GM04504 (cell line): ENCODE measurements around the gene TNRC6A.
A peak's percentile ranks its signal among the peaks of the same experiment; 100 is the strongest.
"Not testable (repeated sequence)": the region's sequence is repeated elsewhere in the genome, so short reads cannot be mapped to it uniquely, and the experiment has no call there.

Source experiments
- DNase-seq: peaks from one replicate; pipeline ENCODE4 v3.0.0-alpha.2; 2012; ENCODE audit warnings: low read depth

Gene TNRC6A

DNA sequence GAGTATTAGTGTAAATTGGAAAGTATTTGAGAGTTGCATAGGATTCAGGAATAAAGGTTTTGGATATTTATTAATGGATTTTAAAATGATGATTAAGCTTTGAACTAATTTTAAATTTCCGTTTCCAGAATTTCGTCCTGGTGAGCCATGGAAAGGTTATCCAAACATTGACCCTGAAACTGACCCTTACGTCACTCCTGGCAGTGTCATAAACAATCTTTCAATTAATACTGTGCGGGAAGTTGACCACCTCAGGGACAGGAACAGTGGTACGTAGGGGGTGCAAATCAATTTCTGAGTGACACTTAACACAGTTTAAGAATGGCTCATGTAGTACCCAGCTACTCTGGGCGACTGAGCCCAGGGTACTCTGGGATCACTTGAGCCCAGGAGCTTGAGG lies 87.2 kb downstream of the TNRC6A start:
- DNase-seq, result no peak

DNA sequence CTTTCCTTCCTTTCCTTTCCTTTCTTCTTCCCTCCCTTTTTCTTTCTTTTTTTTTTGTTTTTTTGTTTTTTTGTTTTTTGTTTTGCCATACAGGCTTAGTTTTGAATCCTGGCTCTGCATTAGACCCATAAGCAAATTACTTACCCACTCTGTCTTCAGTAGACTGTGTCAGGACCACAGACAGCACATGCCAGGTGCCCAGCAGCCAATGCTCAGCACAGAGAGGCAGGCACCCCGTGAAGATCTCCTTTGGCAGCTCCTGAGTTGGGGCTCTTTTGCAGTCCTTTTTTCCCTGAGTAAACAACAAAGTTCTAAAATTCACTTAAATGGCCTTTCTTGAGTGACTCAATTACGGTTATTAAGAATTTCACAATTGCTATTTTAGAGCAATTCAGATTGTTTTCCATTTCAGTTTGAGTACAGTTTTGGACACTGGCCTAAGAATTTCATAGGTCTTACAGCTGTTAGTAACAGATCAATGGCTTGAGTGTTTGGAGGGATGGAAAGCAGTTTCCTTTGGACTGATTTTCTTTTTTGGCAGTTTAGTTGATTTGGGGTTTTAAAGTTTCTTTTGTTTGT lies 90.1 kb downstream of the TNRC6A start:
- DNase-seq, result no peak

- DNase-seq, result no peak
Observed at GRCh38 chr16:24820522-24820921, 91.1 kb downstream of the TNRC6A start.

DNA sequence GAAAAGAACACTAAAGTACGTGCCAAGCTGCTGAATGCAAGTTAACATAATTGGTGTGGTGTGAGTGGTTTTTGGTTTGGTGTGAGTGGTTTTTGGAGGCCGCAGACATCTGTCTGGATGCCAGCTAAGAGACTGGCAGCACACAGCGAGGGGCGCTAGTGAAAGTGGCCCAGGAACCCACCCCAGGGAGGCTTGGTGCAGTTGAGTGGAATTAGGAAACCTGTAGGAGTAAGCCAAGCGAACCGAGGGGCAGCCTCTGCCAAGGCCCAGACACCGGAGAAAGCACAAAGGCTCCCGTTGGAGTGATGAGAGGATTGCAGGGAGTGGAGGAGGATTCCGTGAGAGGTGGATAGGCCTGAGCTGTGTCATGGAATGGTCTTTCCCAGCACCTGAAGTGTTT lies 91.7 kb downstream of the TNRC6A start:
- no peak for DNase-seq

- no peak for DNase-seq
Observed at GRCh38 chr16:24822542-24822941, 93.1 kb downstream of the TNRC6A start.

DNA sequence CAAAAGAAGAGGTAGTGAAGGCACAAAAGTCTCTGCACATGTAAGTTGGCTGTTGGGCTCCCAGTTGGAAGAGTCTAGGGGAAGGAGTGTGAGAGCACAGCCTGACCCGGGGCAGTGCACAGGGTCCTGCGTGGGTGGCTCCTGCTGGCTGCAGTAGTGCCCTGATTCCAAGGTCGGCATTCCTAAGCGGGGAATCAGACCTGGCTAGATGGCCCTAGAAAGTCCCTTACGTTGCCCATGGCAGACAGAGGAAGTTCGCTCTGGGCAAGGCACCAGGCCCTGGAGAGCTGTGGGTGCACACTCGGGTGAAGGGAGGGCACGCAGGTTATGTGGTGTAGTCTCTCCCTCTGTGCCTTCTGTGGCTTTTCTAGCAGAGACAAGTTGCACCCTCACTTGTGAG lies 93.5 kb downstream of the TNRC6A start:
- no peak for DNase-seq

- DNase-seq, result no peak
Observed at GRCh38 chr16:24825696-24826095, 96.2 kb downstream of the TNRC6A start.

DNA sequence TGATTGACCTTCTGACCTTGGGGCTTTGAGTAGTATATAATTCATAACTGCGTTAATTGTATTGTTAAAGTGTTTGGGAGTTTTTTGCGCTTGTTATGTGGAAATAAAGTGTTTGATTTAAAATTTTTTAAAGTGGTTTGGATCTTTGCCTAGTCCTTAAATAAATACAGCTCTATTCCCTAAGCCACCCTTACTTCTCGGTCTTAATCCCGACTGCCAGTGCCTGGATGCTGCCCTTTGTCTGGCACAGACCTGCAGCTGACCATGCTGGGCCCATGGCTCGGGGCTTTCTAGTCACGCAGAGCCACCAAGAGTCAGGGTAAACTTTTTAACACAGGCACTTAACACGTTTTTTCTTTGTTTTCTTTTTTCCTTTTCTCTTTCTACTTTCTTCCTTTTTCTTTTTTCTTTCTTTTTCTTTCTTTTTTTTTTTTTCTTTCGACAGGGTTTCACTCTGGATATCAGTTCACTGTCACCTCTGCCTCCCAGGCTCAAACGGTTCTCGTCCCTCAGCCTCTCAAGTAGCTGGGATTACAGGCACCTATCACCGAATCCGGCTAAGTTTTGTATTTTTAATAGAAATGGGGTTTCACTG lies 96.7 kb downstream of the TNRC6A start:
- no peak for DNase-seq

DNA sequence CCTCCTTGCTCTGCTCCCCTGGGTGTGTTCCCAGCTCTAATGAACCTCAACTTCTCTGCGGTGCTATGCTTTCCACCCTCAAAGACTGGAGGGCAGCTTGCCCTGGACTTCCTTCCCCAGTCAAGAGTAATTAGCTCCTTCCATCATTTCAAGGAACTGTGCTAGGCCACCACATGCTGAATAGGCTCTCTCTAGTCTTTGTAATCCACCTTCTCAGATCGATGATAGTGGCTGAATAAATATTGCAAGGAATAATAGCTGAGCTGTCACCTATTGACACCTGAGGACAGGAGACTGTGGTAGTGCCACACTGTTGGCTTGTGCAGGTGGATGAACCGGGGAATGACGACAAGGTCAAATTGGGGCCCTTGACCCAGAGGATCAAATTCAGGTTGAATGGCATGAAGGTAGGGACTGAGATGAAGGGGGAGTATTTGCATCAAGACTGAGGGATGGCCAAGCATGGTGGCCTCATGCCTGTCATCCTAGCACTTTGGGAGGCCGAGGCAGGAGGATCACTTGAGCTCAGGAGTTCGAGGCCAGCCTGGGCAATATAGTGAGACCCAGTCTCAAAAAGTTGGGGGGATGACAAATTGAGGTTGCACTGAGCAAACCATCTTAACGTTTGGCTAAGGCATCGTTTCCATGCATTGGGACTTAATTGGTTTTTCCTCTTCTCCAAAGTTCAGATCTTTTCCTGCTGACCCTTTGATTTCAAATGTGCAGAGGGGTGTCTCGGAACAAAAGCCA lies 97.5 kb downstream of the TNRC6A start:
- DNase-seq, result no peak

- no peak for DNase-seq
Observed at GRCh38 chr16:24829153-24829552, 99.7 kb downstream of the TNRC6A start.

- no peak for DNase-seq
Observed at GRCh38 chr16:24833352-24833751, 103.9 kb downstream of the TNRC6A start.

GRCh38 chr16:24834459-24835335 lies 105.2 kb downstream of the TNRC6A start:
- peak; percentile 15 for DNase-seq

DNA sequence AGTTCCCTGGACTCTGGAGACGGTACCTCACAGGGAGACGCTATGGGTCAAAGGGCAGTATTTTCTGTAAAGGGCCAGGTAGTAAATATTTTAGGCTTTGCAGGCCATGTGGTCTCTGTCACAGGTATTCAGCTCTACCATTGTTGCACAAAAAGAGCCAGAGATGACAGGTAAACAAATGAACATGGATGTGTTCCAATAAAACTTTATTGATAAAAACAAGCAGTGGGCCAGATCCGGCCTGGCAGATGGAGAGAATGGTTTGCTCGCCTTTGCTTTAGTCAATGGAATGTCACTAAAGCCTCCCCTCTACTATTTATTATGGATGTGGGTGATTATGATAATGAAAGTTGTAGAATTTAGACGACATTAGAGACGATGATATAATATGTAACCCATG lies 107.4 kb downstream of the TNRC6A start:
- DNase-seq, result no peak

DNA sequence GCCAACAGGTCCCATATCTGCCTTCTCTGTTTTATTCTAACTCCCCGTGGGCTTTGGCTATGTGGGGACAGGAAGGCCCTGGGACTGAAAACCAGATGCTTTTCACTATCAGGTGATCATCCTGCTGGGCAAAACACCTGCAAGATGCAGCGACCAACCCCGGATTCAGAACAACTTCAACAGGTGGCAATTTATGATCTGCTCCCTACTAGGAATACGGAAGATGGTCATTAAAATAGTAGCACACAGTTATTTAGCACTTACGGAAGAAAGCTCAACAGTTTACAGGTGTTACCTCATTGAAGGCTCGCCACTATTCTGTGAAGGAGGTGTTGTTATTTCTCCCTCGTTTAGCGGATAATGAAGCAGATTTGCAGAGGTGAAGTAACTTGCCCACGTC lies 108.5 kb downstream of the TNRC6A start:
- no peak for DNase-seq

DNA sequence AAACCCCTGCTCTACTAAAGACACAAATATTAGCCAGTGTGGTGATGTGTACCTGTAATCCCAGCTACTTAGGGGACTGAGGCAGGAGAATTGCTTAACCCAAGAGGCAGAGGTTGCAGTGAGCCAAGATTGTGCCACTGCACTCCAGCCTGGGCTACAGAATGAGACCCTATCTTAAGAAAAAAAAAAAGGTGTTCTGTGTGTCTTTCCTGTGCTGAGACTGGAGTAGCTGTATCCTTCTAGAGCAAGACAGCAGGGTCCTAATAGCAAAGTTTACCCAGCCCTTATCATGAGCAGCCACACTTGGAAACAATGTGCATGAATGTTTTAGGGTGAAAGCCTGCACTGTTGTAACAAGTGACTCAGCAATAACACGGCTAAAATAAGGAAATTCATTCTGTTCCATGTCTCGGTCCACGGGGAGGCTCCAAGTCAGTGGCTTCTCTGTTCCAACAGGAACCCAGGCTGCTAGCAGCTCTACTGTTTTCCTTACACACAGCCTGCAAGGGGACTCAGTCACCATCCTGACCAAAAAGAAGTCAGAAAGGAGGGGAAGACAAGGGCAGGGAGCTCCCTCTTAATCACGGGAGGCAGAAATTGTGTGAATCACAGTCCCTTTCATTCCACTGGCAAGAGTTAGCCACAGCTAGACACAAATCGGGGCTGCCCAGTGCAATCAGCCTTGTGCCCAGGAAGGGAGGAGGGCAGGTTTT lies 109.3 kb downstream of the TNRC6A start:
- peak; percentile 36 for DNase-seq

DNA sequence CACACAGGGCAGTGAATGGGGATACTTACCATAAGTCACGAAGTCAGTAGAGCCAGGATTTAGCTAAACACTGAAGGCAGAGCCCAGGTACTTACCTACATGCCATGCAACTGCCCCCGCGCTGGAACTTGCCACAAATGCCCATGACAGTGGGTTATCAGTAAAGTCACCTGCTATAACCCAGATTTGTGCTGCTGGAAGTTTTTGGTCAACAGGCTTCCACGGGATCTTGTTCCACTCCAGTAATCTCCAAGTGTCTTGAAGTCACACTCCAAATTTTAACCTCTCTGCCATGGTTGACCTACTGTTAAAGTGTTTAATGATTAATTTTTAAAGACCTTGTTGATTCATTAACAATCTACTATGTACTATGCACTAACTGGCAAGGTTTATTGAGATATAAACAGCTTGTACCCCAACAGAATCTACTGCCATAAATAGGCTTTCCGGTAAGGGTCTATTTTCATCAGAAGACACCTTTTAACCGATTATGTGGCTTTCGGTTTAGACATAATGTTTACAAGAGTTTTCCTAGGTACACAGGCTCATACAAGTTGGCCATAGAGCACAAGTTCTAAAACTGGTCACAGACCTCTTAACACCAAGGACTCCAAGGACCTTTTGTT lies 110.0 kb downstream of the TNRC6A start:
- no peak for DNase-seq

DNA sequence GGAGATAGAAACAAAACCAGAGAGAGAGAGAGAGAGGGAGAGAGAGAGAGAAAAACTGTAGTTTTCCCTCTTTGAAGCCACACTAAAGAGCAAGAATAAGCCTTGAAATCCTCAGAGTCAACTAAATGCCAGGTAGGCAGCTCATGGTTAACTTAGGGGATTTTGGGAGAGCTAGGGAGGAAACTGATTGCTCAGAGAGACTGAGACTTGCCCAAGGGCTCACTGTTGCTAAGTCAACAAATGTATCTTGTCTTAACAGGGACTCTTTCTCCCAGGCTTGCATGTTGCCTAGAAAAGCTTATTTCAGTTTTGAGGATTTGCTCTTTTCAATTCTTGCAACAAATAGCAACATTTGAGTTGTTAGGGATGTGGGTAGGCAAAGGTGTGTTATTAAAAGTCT lies 111.8 kb downstream of the TNRC6A start:
- DNase-seq, result no peak

GRCh38 chr16:24844101-24845030 lies 114.9 kb downstream of the TNRC6A start:
- DNase-seq, result no peak

DNA sequence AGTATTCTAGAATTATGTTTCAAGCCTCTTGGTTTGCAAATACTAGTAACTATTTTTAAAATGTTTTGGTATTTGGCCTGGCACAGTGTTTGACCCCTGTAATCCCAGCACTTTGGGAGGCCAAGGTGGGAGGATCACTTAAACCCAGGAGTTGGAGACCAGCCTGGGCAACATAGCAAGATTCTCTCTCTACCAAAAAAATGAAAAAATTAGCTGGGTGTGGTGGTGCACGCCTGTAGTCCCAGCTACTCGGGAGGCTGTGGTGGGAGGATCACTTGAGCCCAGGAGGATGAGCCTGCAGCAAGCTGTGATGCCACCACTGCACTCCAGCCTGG lies 115.5 kb downstream of the TNRC6A start:
- not testable (repeated sequence) for DNase-seq

- DNase-seq, result no peak
Observed at GRCh38 chr16:24845726-24846547, 116.5 kb downstream of the TNRC6A start, which contains the start of gene SLC5A11. SLC5A11 (plus strand) TSS chr16:24845963; CDS start chr16:24858644, 12,681 bp downstream.
